PC-3 (cell line): ENCODE measurements around the gene SSTR3. TPM values are rescaled to one million over a fixed set of nuclear protein-coding genes. Genes with fewer than 3 reads are reported as not detected.
A peak's percentile ranks its signal among the peaks of the same experiment; 100 is the strongest.

ENCODE experiments used
- ATAC-seq: fragments of 200-7000 bp; cut with Tn5 transposase; 2 replicates; pipeline ENCODE4 v1.9.1; 2020; ENCODE audit warnings: mild to moderate bottlenecking, moderate library complexity
- BruUV-seq: library from RNA; stranded (reverse); fragments of 400-500 nt; replicated peaks from 2 replicates; lab custom pipeline; 2021; lab: Mats Ljungman, UMichigan
- CTCF ChIA-PET: fragments of 300-600 bp; sonication (Branson Sonifier 250); formaldehyde crosslinking; loops from one replicate; lab custom pipeline; 2022; ENCODE audit warnings: antibody characterized with exemption; lab: Charles Lee
- POLR2A ChIA-PET: fragments of 300-600 bp; sonication (Branson Sonifier 250); formaldehyde crosslinking; loops from one replicate; lab custom pipeline; 2022; ENCODE audit warnings: antibody characterized with exemption; ENCODE audit not compliant: unreplicated experiment; lab: Charles Lee
- DNase-seq: peaks from one replicate; pipeline ENCODE4 v3.0.0-alpha.2; 2015
- H2AFZ ChIP-seq: fragments of 300-600 bp; sonication (generic); 2 replicates; pipeline ENCODE4 v1.6.0; 2016; ENCODE audit warnings: antibody characterized with exemption, low read length
- H3F3A ChIP-seq: fragments of 300-600 bp; sonication (generic); one replicate; pipeline ENCODE4 v1.6.0; 2017; ENCODE audit warnings: antibody characterized with exemption, low read length, control low read depth, mild to moderate bottlenecking; ENCODE audit not compliant: unreplicated experiment
- H3K27ac ChIP-seq: fragments of 300-600 bp; sonication (generic); 2 replicates; pipeline ENCODE4 v1.5.1; 2016; ENCODE audit warnings: mild to moderate bottlenecking, low read length
- H3K27me3 ChIP-seq: fragments of 300-600 bp; sonication (generic); 2 replicates; pipeline ENCODE4 v1.6.1; 2016; ENCODE audit warnings: low read length, mixed read lengths
- H3K36me3 ChIP-seq: fragments of 300-600 bp; sonication (generic); 2 replicates; pipeline ENCODE4 v1.6.1; 2016; ENCODE audit warnings: low read depth, mixed run types, low read length, mixed read lengths
- H3K4me1 ChIP-seq: fragments of 300-600 bp; sonication (generic); 2 replicates; pipeline ENCODE4 v1.5.1; 2016; ENCODE audit warnings: low read length; ENCODE audit not compliant: insufficient read depth
- H3K4me2 ChIP-seq: fragments of 300-600 bp; sonication (generic); 2 replicates; pipeline ENCODE4 v1.6.0; 2016; ENCODE audit warnings: low read length
- H3K4me3 ChIP-seq: fragments of 300-600 bp; sonication (generic); 2 replicates; pipeline ENCODE4 v1.5.1; 2016; ENCODE audit warnings: mild to moderate bottlenecking, low read length, mixed read lengths
- H3K79me2 ChIP-seq: fragments of 300-600 bp; sonication (generic); 2 replicates; pipeline ENCODE4 v1.6.1; 2017; ENCODE audit warnings: low read length, mixed read lengths
- H3K9ac ChIP-seq: fragments of 300-600 bp; sonication (generic); 2 replicates; pipeline ENCODE4 v1.6.0; 2016; ENCODE audit warnings: mild to moderate bottlenecking, low read length
- H3K9me2 ChIP-seq: fragments of 300-600 bp; sonication (generic); replicated peaks from 2 replicates; pipeline ENCODE4 v1.6.1; 2016; ENCODE audit warnings: mixed run types, low read length, mixed read lengths
- H3K9me3 ChIP-seq: fragments of 300-600 bp; sonication (generic); 2 replicates; pipeline ENCODE4 v1.6.1; 2016; ENCODE audit warnings: low read length, mixed read lengths
- H4K20me1 ChIP-seq: fragments of 300-600 bp; sonication (generic); 2 replicates; pipeline ENCODE4 v1.6.1; 2016; ENCODE audit warnings: low read length, mixed read lengths
- EZH2 ChIP-seq: fragments of 300-600 bp; sonication (generic); IDR thresholded peaks from one replicate; pipeline ENCODE4 v1.6.1; 2017; ENCODE audit warnings: antibody characterized with exemption, mild to moderate bottlenecking, low read length; ENCODE audit not compliant: unreplicated experiment
- EZH2phosphoT487 ChIP-seq: fragments of 300-600 bp; sonication (generic); IDR thresholded peaks from 2 replicates; pipeline ENCODE4 v1.6.1; 2018; ENCODE audit warnings: mild to moderate bottlenecking, antibody characterized with exemption, low read length, borderline replicate concordance
- intact Hi-C: fragments of 100-400 bp; cut with micrococcal nuclease; formaldehyde crosslinking; loops from 2 replicates; pipeline ENCODE4 v1.9.0; 2023
- total RNA-seq: library from RNA; depleted of rRNA; stranded (reverse); fragments of >200 nt; gene quantifications from 2 replicates; pipeline ENCODE4 v1.2.3, GENCODE V29; 2014
- TF ChIP-seq, protein P1 (sequence below): fragments of 300-600 bp; sonication (generic); conservative IDR thresholded peaks from 2 replicates; pipeline ENCODE4 v1.5.1; 2017; ENCODE audit warnings: antibody characterized with exemption, low read depth, mild to moderate bottlenecking, low read length

SSTR3 gene
- total RNA-seq, 1 experiment from 2014 or later = 0.55 TPM

- peak; percentile 84 for ATAC-seq
- H3F3A ChIP-seq = no peaks in the 10 kb centered on the region
- BruUV-seq = no TSS peak
- H3K4me3 ChIP-seq = no peak overlapping the region
- no peaks in the 10 kb centered on the region for H3K9me2 ChIP-seq
- H3K9ac ChIP-seq = peak overlapping the region; percentile 89
- no peaks in the 10 kb centered on the region for H3K79me2 ChIP-seq
- H2AFZ ChIP-seq = no peak overlapping the region
- H3K4me2 ChIP-seq = peak overlapping the region; percentile 67
- intact Hi-C loops = no loop called here
- peak; percentile 83 for DNase-seq
- no peaks in the 10 kb centered on the region for H3K9me3 ChIP-seq
- POLR2A ChIA-PET = interaction anchor here (0.8 kb wide), 1 partner anchor 30 kb away, joined by 4 read pairs; no protein-coding TSS in a partner anchor
- H3K27me3 ChIP-seq = no peaks in the 10 kb centered on the region
- no peaks in the 10 kb centered on the region; the same call in 1 of the 2 replicates for H3K36me3 ChIP-seq
- CTCF ChIA-PET = interaction anchor here (0.6 to 1.5 kb wide), 3 partner anchors 29 to 41 kb away, joined by 4 to 7 read pairs (median 4); no protein-coding TSS in a partner anchor
- TF ChIP-seq, protein P1, sequence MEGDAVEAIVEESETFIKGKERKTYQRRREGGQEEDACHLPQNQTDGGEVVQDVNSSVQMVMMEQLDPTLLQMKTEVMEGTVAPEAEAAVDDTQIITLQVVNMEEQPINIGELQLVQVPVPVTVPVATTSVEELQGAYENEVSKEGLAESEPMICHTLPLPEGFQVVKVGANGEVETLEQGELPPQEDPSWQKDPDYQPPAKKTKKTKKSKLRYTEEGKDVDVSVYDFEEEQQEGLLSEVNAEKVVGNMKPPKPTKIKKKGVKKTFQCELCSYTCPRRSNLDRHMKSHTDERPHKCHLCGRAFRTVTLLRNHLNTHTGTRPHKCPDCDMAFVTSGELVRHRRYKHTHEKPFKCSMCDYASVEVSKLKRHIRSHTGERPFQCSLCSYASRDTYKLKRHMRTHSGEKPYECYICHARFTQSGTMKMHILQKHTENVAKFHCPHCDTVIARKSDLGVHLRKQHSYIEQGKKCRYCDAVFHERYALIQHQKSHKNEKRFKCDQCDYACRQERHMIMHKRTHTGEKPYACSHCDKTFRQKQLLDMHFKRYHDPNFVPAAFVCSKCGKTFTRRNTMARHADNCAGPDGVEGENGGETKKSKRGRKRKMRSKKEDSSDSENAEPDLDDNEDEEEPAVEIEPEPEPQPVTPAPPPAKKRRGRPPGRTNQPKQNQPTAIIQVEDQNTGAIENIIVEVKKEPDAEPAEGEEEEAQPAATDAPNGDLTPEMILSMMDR = no peak
- TF ChIP-seq EZH2phosphoT487 = no peak
- no peak for TF ChIP-seq EZH2
- no peaks in the 10 kb centered on the region for H4K20me1 ChIP-seq
- H3K4me1 ChIP-seq = peaks cover 33% of the 10 kb centered on the region
- H3K27ac ChIP-seq = peak overlapping the region; percentile 99
Measured at GRCh38 chr22:37229805-37230672, 17.8 kb upstream of the SSTR3 start.

GRCh38 chr22:37229012-37229804 is 16.9 kb upstream of the SSTR3 start:
- no peak for TF ChIP-seq EZH2
- TF ChIP-seq EZH2phosphoT487 = no peak
- Histone ChIP-seq H3K9me3 (no peaks in the 10 kb centered on the region), H3K4me2 (peak overlapping the region; percentile 67), H3K9ac (peak overlapping the region; percentile 89), H3K36me3 (no peaks in the 10 kb centered on the region; the same call in 1 of the 2 replicates), H4K20me1 (no peaks in the 10 kb centered on the region), H2AFZ (no peak overlapping the region), H3K4me1 (peaks cover 33% of the 10 kb centered on the region), H3K79me2 (no peaks in the 10 kb centered on the region), H3F3A (no peaks in the 10 kb centered on the region), H3K27me3 (no peaks in the 10 kb centered on the region), H3K27ac (peak overlapping the region; percentile 99), H3K9me2 (no peaks in the 10 kb centered on the region), H3K4me3 (no peak overlapping the region)
- peak; percentile 73 for DNase-seq
- BruUV-seq = no TSS peak
- intact Hi-C loops = no loop called here
- ChIA-PET POLR2A (interaction anchor here (0.6 kb wide), 1 partner anchor 991 kb away, joined by 8 read pairs; no protein-coding TSS in a partner anchor), CTCF (interaction anchor here (0.6 to 1.5 kb wide), 3 partner anchors 30 to 373 kb away, joined by 4 to 7 read pairs (median 4); no protein-coding TSS in a partner anchor)
- peak; percentile 63 for ATAC-seq
